GM12878 (cell line): ENCODE results near the gene ENTPD6. TPM values are rescaled to one million over a fixed set of nuclear protein-coding genes. Genes with fewer than 3 reads are reported as not detected.

ENCODE experiments used
- CHD1 ChIP-seq: IDR thresholded peaks from 2 replicates; pipeline ENCODE4 v1.6.1; 2012; ENCODE audit warnings: low read depth, low read length, improper control_type of control experiment
- WRNIP1 ChIP-seq: IDR thresholded peaks from 2 replicates; pipeline ENCODE4 v1.6.1; 2011; ENCODE audit warnings: low read depth, low read length, improper control_type of control experiment, borderline replicate concordance
- polyA plus RNA-seq, 11 experiments: library from polyadenylated mRNA; depleted of rRNA in 4 of 11; unstranded in 6 of 11; stranded (reverse) in 5 of 11; fragments of >200 nt; fragmentation: Nextera tagmentation in 4 of 11; fragmentation: Illumina TruSeq in 1 of 11; extraction: Ambion mirVana in 4 of 11; extraction: Trizol in 1 of 11; gene quantifications; 1 replicate in 1 of 11; 2 replicates in 10 of 11; pipeline versions ENCODE4 v1.2.1 to v1.2.3, GENCODE V29; 2011 to 2016; ENCODE audit warnings: inconsistent platforms in 2 of 11, missing spikeins in 2 of 11, low read depth in 1 of 11
- total RNA-seq, 4 experiments: library from RNA; depleted of rRNA in 3 of 4; stranded (reverse); fragments of >200 nt in 3 of 4; fragmentation: Illumina TruSeq in 1 of 4; extraction: Trizol in 1 of 4; gene quantifications; 2 replicates each; pipeline versions ENCODE4 v1.2.1 to v1.2.3, GENCODE V29; 2013 to 2021
- TF ChIP-seq, protein P1 (sequence below): fragments of 450-650 bp; IDR thresholded peaks from 2 replicates; pipeline ENCODE4 v1.6.1; 2016; ENCODE audit warnings: mild to moderate bottlenecking, moderate library complexity, borderline replicate concordance
- TF ChIP-seq, protein P2 (sequence below): fragments of 450-650 bp; IDR thresholded peaks from 2 replicates; pipeline ENCODE4 v1.6.1; 2017; ENCODE audit warnings: antibody characterized with exemption, mild to moderate bottlenecking, moderate library complexity

Gene ENTPD6
- total and polyA plus RNA-seq, 10 of the 15 experiments (the other 5 are each of a cell fraction or from before 2014, with no cell fraction given): 0.53 to 45.4 (median 31.1) TPM

DNA sequence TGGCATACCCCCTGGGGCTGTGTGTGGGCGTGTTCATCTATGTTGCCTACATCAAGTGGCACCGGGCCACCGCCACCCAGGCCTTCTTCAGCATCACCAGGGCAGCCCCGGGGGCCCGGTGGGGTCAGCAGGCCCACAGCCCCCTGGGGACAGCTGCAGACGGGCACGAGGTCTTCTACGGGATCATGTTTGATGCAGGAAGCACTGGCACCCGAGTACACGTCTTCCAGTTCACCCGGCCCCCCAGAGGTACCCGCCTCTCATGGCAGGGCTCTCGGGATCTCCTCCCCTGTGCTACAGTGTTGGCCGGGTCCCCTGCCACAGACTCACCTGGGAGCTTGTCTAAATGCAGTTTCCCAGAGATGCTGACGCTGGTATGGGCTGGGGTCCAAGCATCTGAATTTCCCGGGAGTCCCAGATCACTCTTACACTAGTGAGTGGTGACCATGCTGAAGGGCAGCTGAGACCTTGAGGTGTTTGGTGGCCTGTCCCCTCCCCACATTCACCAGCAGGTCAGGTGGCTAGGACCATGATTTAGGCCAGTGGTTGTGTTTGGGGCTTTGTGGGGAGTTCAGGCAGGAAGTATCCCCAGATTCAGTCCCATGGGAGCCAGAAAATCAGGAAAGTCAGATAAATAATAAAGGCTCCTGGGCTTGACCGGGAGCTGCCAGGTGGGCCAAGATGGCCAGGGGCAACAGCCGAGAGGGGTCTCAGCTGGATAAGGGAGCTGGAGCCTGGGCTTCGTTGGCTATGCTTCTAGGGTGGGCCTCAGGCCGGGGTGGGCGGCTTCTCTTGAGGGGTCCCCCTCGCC is 11.8 kb downstream of the ENTPD6 start (continued):
- TF ChIP-seq, protein P1, sequence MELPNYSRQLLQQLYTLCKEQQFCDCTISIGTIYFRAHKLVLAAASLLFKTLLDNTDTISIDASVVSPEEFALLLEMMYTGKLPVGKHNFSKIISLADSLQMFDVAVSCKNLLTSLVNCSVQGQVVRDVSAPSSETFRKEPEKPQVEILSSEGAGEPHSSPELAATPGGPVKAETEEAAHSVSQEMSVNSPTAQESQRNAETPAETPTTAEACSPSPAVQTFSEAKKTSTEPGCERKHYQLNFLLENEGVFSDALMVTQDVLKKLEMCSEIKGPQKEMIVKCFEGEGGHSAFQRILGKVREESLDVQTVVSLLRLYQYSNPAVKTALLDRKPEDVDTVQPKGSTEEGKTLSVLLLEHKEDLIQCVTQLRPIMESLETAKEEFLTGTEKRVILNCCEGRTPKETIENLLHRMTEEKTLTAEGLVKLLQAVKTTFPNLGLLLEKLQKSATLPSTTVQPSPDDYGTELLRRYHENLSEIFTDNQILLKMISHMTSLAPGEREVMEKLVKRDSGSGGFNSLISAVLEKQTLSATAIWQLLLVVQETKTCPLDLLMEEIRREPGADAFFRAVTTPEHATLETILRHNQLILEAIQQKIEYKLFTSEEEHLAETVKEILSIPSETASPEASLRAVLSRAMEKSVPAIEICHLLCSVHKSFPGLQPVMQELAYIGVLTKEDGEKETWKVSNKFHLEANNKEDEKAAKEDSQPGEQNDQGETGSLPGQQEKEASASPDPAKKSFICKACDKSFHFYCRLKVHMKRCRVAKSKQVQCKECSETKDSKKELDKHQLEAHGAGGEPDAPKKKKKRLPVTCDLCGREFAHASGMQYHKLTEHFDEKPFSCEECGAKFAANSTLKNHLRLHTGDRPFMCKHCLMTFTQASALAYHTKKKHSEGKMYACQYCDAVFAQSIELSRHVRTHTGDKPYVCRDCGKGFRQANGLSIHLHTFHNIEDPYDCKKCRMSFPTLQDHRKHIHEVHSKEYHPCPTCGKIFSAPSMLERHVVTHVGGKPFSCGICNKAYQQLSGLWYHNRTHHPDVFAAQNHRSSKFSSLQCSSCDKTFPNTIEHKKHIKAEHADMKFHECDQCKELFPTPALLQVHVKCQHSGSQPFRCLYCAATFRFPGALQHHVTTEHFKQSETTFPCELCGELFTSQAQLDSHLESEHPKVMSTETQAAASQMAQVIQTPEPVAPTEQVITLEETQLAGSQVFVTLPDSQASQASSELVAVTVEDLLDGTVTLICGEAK: no peak
- TF ChIP-seq, protein P2, sequence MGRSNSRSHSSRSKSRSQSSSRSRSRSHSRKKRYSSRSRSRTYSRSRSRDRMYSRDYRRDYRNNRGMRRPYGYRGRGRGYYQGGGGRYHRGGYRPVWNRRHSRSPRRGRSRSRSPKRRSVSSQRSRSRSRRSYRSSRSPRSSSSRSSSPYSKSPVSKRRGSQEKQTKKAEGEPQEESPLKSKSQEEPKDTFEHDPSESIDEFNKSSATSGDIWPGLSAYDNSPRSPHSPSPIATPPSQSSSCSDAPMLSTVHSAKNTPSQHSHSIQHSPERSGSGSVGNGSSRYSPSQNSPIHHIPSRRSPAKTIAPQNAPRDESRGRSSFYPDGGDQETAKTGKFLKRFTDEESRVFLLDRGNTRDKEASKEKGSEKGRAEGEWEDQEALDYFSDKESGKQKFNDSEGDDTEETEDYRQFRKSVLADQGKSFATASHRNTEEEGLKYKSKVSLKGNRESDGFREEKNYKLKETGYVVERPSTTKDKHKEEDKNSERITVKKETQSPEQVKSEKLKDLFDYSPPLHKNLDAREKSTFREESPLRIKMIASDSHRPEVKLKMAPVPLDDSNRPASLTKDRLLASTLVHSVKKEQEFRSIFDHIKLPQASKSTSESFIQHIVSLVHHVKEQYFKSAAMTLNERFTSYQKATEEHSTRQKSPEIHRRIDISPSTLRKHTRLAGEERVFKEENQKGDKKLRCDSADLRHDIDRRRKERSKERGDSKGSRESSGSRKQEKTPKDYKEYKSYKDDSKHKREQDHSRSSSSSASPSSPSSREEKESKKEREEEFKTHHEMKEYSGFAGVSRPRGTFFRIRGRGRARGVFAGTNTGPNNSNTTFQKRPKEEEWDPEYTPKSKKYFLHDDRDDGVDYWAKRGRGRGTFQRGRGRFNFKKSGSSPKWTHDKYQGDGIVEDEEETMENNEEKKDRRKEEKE: no peak
- TF ChIP-seq WRNIP1: no peak
- no peak for TF ChIP-seq CHD1
- TF ChIP-seq, all 136 proteins: peak for 0
